ENCODE measurements around the gene U2AF2. TPM values are rescaled to one million over a fixed set of nuclear protein-coding genes. Genes with fewer than 3 reads are reported as not detected.
A peak's percentile ranks its signal among the peaks of the same experiment; 100 is the strongest.

U2AF2 gene
- total RNA-seq, 2 experiments from 2014 or later: 285 to 293 TPM

DNA sequence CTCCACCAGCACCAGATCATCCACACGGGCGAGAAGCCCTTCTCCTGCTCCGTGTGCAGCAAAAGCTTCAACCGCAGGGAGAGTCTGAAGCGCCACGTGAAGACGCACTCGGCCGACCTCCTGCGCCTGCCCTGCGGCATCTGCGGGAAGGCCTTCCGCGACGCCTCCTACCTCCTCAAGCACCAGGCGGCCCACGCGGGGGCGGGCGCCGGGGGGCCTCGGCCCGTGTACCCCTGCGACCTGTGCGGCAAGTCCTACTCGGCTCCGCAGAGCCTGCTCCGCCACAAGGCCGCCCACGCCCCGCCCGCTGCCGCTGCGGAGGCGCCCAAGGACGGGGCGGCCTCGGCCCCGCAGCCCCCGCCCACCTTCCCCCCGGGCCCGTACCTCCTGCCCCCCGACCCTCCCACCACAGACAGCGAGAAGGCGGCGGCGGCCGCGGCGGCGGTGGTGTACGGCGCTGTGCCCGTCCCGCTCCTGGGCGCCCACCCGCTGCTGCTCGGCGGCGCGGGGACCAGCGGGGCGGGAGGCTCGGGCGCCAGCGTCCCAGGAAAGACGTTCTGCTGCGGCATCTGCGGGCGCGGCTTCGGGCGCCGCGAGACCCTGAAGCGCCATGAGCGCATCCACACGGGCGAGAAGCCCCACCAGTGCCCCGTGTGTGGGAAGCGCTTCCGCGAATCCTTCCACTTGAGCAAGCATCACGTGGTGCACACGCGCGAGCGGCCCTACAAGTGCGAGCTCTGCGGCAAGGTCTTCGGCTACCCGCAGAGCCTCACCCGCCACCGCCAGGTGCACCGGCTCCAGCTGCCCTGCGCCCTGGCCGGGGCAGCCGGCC lies 39.9 kb upstream of the U2AF2 start:
- Mint-ChIP-seq H3K4me3 (no peak overlapping the region), H3K4me1 (ENCODE audit: low read depth) (peaks cover 32% of the 10 kb centered on the region), H3K36me3 (ENCODE audit: low read depth) (peaks cover 23% of the 10 kb centered on the region), H3K27ac (no peak overlapping the region), H3K9me3 (no peaks in the 10 kb centered on the region), H3K27me3 (ENCODE audit: low read depth) (no peaks in the 10 kb centered on the region)
- intact Hi-C loops (cut with micrococcal nuclease): no loop called here
- no peak for DNase-seq
- CTCF ChIA-PET: no interaction called here

DNA sequence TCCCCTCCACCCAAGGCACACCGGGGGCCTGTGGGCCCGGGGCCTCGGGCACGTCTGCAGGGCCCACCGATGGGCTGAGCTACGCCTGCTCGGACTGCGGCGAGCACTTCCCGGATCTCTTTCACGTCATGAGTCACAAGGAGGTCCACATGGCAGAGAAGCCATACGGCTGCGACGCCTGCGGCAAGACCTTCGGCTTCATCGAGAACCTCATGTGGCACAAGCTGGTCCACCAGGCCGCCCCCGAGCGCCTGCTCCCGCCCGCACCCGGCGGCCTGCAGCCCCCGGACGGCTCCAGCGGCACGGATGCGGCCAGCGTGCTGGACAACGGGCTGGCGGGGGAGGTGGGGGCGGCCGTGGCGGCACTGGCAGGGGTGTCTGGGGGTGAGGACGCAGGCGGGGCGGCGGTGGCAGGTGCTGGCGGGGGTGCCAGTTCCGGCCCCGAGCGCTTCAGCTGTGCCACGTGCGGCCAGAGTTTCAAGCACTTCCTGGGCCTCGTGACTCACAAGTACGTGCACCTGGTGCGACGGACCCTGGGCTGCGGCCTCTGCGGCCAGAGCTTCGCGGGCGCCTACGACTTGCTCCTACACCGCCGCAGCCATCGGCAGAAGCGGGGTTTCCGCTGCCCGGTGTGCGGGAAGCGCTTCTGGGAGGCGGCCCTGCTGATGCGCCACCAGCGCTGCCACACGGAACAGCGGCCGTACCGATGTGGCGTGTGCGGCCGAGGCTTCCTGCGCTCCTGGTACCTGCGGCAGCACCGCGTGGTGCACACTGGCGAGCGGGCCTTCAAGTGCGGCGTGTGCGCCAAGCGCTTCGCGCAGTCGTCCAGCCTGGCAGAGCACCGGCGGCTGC lies 39.1 kb upstream of the U2AF2 start:
- H3K4me1 Mint-ChIP-seq (ENCODE audit: low read depth): peaks cover 35% of the 10 kb centered on the region
- CTCF ChIA-PET: no interaction called here
- no peak overlapping the region for H3K4me3 Mint-ChIP-seq
- peaks cover 27% of the 10 kb centered on the region for H3K36me3 Mint-ChIP-seq (ENCODE audit: low read depth)
- no peak for DNase-seq
- H3K9me3 Mint-ChIP-seq: no peaks in the 10 kb centered on the region
- intact Hi-C loops (cut with micrococcal nuclease): no loop called here
- H3K27me3 Mint-ChIP-seq (ENCODE audit: low read depth): no peaks in the 10 kb centered on the region
- no peak overlapping the region for H3K27ac Mint-ChIP-seq

DNA sequence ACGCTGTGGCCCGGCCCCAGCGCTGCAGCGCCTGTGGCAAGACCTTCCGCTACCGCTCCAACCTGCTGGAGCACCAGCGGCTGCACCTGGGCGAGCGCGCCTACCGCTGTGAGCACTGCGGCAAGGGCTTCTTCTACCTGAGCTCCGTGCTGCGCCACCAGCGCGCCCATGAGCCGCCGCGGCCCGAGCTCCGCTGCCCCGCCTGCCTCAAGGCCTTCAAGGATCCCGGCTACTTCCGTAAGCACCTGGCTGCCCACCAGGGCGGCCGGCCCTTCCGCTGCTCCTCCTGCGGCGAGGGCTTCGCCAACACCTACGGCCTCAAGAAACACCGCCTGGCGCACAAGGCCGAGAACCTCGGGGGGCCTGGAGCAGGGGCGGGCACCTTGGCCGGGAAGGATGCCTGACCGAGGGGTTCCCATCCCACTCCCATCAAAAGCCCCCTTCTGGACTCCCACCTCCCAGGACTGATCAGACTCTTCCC lies 38.4 kb upstream of the U2AF2 start:
- no peak for DNase-seq
- H3K9me3 Mint-ChIP-seq: no peaks in the 10 kb centered on the region
- peaks cover 27% of the 10 kb centered on the region for H3K36me3 Mint-ChIP-seq (ENCODE audit: low read depth)
- peaks cover 35% of the 10 kb centered on the region for H3K4me1 Mint-ChIP-seq (ENCODE audit: low read depth)
- CTCF ChIA-PET: no interaction called here
- no peak overlapping the region for H3K4me3 Mint-ChIP-seq
- intact Hi-C loops (cut with micrococcal nuclease): no loop called here
- H3K27ac Mint-ChIP-seq: no peak overlapping the region
- H3K27me3 Mint-ChIP-seq (ENCODE audit: low read depth): no peaks in the 10 kb centered on the region

DNA sequence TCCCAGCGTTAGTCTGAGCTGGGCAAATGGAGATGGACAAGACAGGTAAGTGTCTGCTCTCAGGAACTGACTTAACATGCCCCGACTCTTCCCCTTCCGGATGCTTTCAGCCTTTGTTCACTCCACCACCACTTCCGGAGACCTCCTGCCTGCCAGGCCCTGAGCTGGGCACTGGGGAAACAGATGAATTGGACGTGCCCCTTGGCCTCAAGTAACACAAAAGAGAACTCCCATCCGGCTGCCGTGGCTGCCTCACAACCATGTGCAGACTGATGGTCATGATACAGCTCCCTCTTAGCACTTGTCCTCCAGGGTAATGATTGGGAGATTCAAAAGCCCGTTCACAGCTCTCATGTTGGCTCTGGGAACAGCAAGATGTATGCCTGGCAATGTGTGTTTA lies 37.4 kb upstream of the U2AF2 start:
- no peaks in the 10 kb centered on the region for H3K27me3 Mint-ChIP-seq (ENCODE audit: low read depth)
- peak overlapping the region; percentile 30 for H3K27ac Mint-ChIP-seq
- H3K9me3 Mint-ChIP-seq: no peaks in the 10 kb centered on the region
- H3K4me1 Mint-ChIP-seq (ENCODE audit: low read depth): peaks cover 27% of the 10 kb centered on the region
- intact Hi-C loops (cut with micrococcal nuclease): no loop called here
- H3K4me3 Mint-ChIP-seq: no peak overlapping the region
- CTCF ChIA-PET: interaction anchor here (0.8 to 1.4 kb wide), 2 partner anchors 11 to 15 kb away, joined by 3 to 5 read pairs; no protein-coding TSS in a partner anchor
- H3K36me3 Mint-ChIP-seq (ENCODE audit: low read depth): peaks cover 27% of the 10 kb centered on the region
- no peak for DNase-seq

DNA sequence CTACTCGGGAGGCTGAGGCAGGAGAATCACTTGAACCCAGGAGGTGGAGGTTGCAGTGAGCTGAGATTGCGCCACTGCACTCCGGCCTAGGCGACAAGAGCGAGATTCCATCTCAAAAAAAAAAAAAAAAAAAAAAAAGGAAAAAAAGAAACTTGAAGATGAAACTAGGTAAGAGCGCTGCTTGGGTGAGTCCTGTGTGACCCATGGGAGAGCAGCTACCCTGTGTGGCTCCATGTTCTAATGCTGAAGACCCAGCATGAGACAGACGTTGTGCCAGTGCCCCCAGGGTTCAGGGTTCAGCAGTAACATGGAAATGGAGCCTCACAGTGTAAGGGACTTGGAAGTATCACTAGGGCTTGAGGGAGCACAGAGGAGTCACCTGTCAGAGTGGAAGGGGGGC lies 36.4 kb upstream of the U2AF2 start:
- no peaks in the 10 kb centered on the region for H3K9me3 Mint-ChIP-seq
- peaks cover 30% of the 10 kb centered on the region for H3K4me1 Mint-ChIP-seq (ENCODE audit: low read depth)
- intact Hi-C loops (cut with micrococcal nuclease): no loop called here
- H3K27me3 Mint-ChIP-seq (ENCODE audit: low read depth): no peaks in the 10 kb centered on the region
- CTCF ChIA-PET: interaction anchor here (1.1 to 3.2 kb wide), 3 partner anchors 12 to 14 kb away, joined by 3 to 18 read pairs (median 5); partner anchors contain the start of gene ZNF865
- no peak for DNase-seq
- no peak overlapping the region for H3K4me3 Mint-ChIP-seq
- peaks cover 21% of the 10 kb centered on the region for H3K36me3 Mint-ChIP-seq (ENCODE audit: low read depth)
- no peak overlapping the region for H3K27ac Mint-ChIP-seq

DNA sequence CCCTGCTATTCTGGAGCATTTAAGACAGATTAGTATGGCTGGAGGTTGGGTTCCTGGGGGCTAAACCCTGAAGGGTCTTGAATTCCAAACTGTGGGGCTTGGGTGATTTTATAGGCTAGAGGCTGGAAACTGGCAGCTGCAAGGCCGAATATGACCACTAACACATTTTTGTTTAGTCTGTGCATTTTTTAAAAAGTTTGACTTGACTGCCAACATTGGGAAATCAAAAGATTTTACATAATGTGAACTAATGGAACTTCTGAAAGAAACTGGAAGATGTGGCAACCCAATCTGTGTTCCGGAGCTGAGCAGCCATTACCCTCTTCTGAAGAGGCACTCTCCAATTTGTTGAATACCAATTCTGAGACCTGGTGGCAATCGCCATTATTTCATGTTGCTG lies 35.5 kb upstream of the U2AF2 start:
- intact Hi-C loops (cut with micrococcal nuclease): no loop called here
- no peak for DNase-seq
- Mint-ChIP-seq H3K9me3 (no peaks in the 10 kb centered on the region), H3K36me3 (ENCODE audit: low read depth) (peaks cover 20% of the 10 kb centered on the region), H3K27ac (no peak overlapping the region), H3K4me1 (ENCODE audit: low read depth) (peaks cover 36% of the 10 kb centered on the region), H3K27me3 (ENCODE audit: low read depth) (no peaks in the 10 kb centered on the region), H3K4me3 (no peak overlapping the region)
- CTCF ChIA-PET: interaction anchor here (0.6 to 3.2 kb wide), 5 partner anchors 11 to 115 kb away, joined by 3 to 18 read pairs (median 3); partner anchors contain the start of gene ZNF865

DNA sequence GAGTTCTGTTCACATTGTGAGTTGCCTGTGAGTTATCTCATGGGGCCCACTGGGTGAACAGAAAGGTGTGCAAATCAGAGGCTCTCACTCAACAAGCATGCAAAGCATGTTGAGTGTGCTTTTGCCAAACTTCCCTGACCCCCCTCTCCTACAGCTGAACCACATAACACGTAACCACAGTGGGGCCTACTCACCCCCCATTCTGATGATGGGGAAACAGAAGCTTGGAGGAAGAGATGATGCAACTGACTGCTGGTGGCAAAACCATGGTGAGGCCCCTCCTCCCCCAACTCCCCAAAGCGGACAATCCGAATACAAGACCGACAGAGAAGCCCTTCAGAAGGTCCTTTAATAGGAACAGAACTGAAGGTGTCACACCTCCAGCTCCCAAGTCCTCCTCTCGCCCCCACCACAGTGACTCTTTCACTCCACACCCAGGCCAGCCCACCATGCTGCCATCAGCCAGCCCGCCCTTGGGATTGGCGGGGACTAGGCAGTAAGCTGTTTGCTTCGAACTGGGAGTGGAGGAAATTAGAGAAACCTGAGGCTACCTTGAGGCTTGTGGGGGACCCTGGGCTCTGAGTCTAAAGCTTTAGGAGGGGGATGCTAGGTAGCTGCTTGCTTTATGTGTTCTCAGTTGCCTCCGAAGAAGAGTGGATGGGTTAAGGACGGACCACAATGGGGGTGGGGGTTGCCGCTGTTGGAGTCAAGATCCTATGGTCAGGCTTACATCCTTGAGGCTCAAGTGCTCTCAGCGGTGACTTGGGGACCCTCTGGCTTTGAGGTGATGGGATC lies 34.2 kb upstream of the U2AF2 start:
- Mint-ChIP-seq H3K4me1 (ENCODE audit: low read depth) (peaks cover 43% of the 10 kb centered on the region), H3K27me3 (ENCODE audit: low read depth) (no peaks in the 10 kb centered on the region), H3K9me3 (no peaks in the 10 kb centered on the region), H3K36me3 (ENCODE audit: low read depth) (peaks cover 18% of the 10 kb centered on the region), H3K27ac (peak overlapping the region; percentile 74), H3K4me3 (peak overlapping the region; percentile 9)
- DNase-seq: peak; percentile 60
- intact Hi-C loops (cut with micrococcal nuclease): no loop called here
- CTCF ChIA-PET: interaction anchor here (0.8 to 3.2 kb wide), 3 partner anchors 11 to 117 kb away, joined by 3 to 18 read pairs (median 4); partner anchors contain the start of gene ZNF865

DNA sequence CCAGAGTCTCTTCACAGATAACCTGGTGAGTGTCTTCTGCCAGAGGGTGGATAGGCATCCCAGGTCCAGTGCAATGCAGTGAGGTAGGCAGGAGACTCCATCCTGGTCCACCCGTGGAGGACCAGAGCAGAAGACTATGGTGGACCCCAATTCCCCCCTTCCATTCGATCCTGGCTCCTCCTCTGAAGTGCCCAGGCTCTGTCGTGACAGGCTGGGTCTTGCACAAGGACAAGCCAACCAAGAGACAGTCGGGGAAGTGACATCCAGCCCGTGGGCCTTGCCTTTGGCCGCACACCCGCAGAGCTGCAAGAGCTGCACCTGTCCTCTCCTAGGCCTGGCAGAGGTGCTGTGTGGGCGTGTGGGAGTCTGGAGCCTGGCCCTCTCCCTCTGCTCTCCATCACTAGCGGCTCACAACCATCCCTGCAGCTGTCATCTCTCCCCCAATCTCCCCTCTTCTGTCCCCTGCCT lies 33.6 kb upstream of the U2AF2 start:
- H3K4me1 Mint-ChIP-seq (ENCODE audit: low read depth): peaks cover 49% of the 10 kb centered on the region
- intact Hi-C loops (cut with micrococcal nuclease): no loop called here
- H3K4me3 Mint-ChIP-seq: no peak overlapping the region
- CTCF ChIA-PET: interaction anchor here (3.2 kb wide), 1 partner anchor 15 kb away, joined by 18 read pairs; the partner anchor contains the start of gene ZNF865
- H3K27me3 Mint-ChIP-seq (ENCODE audit: low read depth): no peaks in the 10 kb centered on the region
- no peaks in the 10 kb centered on the region for H3K9me3 Mint-ChIP-seq
- no peak for DNase-seq
- no peak overlapping the region for H3K27ac Mint-ChIP-seq
- H3K36me3 Mint-ChIP-seq (ENCODE audit: low read depth): peaks cover 18% of the 10 kb centered on the region

DNA sequence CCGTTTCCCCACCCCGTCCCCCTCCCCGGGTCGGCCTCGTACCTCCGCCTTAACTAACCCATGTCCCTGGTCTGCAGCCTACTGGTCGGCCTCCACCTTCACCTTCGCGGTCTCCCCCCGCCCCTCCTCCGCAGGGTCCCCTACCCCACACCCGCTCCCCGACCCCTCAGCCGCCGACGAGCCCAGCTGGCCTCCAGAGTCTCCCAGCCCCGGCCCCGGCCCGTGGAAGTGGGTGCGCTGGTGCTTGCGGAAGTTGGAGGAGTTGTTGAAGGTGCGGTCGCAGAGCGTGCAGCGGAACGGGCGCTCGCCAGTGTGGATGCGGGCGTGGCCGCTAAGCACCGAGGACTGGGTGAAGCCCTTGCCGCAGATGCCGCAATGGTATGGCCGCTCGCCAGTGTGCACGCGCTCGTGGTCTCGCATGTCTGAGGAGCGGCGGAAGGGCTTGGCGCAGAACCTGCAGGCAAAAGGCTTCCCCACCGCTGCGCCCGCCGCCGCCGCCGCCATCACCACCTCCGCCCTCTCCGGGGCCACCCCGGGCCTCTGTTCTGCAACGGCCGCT lies 33.1 kb upstream of the U2AF2 start:
- CTCF ChIA-PET: no interaction called here
- no peak for DNase-seq
- Mint-ChIP-seq H3K36me3 (ENCODE audit: low read depth) (peaks cover 17% of the 10 kb centered on the region), H3K4me3 (no peak overlapping the region), H3K4me1 (ENCODE audit: low read depth) (peaks cover 53% of the 10 kb centered on the region), H3K27ac (no peak overlapping the region), H3K27me3 (ENCODE audit: low read depth) (no peaks in the 10 kb centered on the region), H3K9me3 (no peaks in the 10 kb centered on the region)
- intact Hi-C loops (cut with micrococcal nuclease): no loop called here

DNA sequence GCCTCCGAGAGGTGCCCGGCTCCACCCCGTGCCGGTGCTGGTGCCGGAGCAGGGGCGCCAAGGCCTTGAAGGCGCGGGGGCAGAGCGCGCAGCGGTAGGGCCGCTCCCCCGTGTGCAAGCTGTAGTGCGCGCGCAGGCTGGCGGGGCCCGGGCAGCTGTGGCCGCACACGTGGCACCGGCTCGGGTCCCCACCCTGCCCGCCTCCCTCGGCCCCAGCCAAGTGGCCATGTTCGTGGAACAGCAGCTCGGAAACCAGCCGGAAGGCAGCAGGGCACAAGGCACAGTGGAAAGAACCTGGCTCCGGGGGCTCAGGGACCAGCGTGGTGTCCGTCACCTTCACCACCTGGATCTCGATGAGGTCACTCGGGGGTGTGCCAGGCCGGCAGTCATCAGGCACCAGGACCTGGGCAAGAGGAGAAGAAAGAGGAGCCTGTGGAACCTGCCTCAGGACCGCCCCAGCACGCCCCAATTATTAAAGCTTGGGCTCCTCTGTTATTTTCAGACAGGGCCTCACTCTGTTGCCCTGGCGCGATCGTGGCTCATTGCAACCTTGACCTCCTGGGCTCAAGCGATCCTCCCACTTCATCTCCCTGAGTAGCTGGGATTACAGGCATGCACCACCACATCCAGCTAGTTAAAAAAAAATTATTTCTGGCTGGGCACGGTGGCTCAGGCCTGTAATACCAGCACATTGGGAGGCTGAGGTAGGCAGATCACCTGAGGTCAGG lies 32.4 kb upstream of the U2AF2 start:
- DNase-seq: no peak
- peaks cover 58% of the 10 kb centered on the region for H3K4me1 Mint-ChIP-seq (ENCODE audit: low read depth)
- no peaks in the 10 kb centered on the region for H3K27me3 Mint-ChIP-seq (ENCODE audit: low read depth)
- H3K4me3 Mint-ChIP-seq: no peak overlapping the region
- H3K36me3 Mint-ChIP-seq (ENCODE audit: low read depth): peaks cover 13% of the 10 kb centered on the region
- intact Hi-C loops (cut with micrococcal nuclease): no loop called here
- CTCF ChIA-PET: no interaction called here
- no peak overlapping the region for H3K27ac Mint-ChIP-seq
- H3K9me3 Mint-ChIP-seq: no peaks in the 10 kb centered on the region

DNA sequence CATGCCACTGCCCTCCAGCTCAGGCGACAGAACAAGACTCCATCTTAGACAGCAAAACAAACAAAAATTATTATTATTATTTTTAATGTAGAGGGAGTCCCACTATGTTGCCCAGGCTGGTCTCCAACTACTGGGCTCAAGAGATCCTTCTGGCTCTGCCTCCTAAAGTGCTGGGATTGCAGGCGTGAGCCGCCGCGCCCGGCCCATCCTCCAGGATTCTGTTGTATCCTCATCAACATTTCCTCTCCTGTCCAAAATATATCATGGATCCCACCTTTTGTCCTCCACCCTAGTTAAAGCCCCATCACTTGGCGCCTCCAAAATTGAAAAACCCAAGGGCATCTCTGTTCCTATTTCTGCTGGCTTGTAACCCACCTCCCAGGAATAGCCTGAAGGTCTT lies 31.7 kb upstream of the U2AF2 start:
- no peak overlapping the region for H3K27ac Mint-ChIP-seq
- H3K4me1 Mint-ChIP-seq (ENCODE audit: low read depth): peaks cover 58% of the 10 kb centered on the region
- no peak for DNase-seq
- peak overlapping the region; percentile 9 for H3K4me3 Mint-ChIP-seq
- H3K9me3 Mint-ChIP-seq: no peaks in the 10 kb centered on the region
- CTCF ChIA-PET: interaction anchor here (0.7 to 4.4 kb wide), 4 partner anchors 8 to 107 kb away, joined by 3 to 25 read pairs (median 8); partner anchors contain the start of gene ZNF865
- H3K27me3 Mint-ChIP-seq (ENCODE audit: low read depth): no peaks in the 10 kb centered on the region
- H3K36me3 Mint-ChIP-seq (ENCODE audit: low read depth): peaks cover 10% of the 10 kb centered on the region
- intact Hi-C loops (cut with micrococcal nuclease): no loop called here
